Measurements from ENCODE around the gene EIF2B4.

The EIF2B4 gene

GRCh38 chr2:27370026-27370815, at the start of gene EIF2B4, which contains the start of gene SNX17:
Gene EIF2B4, minus strand, starts transcription at chr2:27370338. Its CDS starts 24 bp downstream, at chr2:27370314.
Gene SNX17, plus strand, starts transcription at chr2:27370616. Its CDS starts 128 bp downstream, at chr2:27370744.
- in situ Hi-C loops (cut with MboI; ENCODE audit: low pct_unique_long_range_greater_than_20kb, low sequenced_read_pairs, unreplicated experiment), result no loop called here
- TF ChIP-seq CTCF (IDR thresholded peaks at IDR 0.05; ENCODE audit: extremely low read depth, insufficient read depth, missing control alignments), result peak; percentile 97
- DNase-seq (ENCODE audit: low spot score), result peak; percentile 96

GRCh38 chr2:27416151-27416550, 46.0 kb upstream of the EIF2B4 start:
- no peak for TF ChIP-seq CTCF (IDR thresholded peaks at IDR 0.05; ENCODE audit: extremely low read depth, insufficient read depth, missing control alignments)
- DNase-seq (ENCODE audit: low spot score), result no peak
- in situ Hi-C loops (cut with MboI; ENCODE audit: low pct_unique_long_range_greater_than_20kb, low sequenced_read_pairs, unreplicated experiment), result no loop called here

GRCh38 chr2:27412419-27413152, 42.4 kb upstream of the EIF2B4 start:
- in situ Hi-C loops (cut with MboI; ENCODE audit: low pct_unique_long_range_greater_than_20kb, low sequenced_read_pairs, unreplicated experiment), result no loop called here
- no peak for TF ChIP-seq CTCF (IDR thresholded peaks at IDR 0.05; ENCODE audit: extremely low read depth, insufficient read depth, missing control alignments)
- DNase-seq (ENCODE audit: low spot score), result no peak

GRCh38 chr2:27409321-27410073, 39.4 kb upstream of the EIF2B4 start, which contains the start of gene PPM1G:
Gene PPM1G, minus strand, starts transcription at chr2:27409591. Its CDS starts 169 bp downstream, at chr2:27409422.
- peak; percentile 97 for DNase-seq (ENCODE audit: low spot score)
- in situ Hi-C loops (cut with MboI; ENCODE audit: low pct_unique_long_range_greater_than_20kb, low sequenced_read_pairs, unreplicated experiment), result no loop called here

GRCh38 chr2:27408601-27409320, 38.6 kb upstream of the EIF2B4 start:
- no peak for TF ChIP-seq CTCF (IDR thresholded peaks at IDR 0.05; ENCODE audit: extremely low read depth, insufficient read depth, missing control alignments)
- in situ Hi-C loops (cut with MboI; ENCODE audit: low pct_unique_long_range_greater_than_20kb, low sequenced_read_pairs, unreplicated experiment), result no loop called here
- DNase-seq (ENCODE audit: low spot score), result peak; percentile 47

More at GRCh38 chr2:27409321-27410073, 39.4 kb upstream of the EIF2B4 start, which contains the start of gene PPM1G:
- no peak for TF ChIP-seq CTCF (IDR thresholded peaks at IDR 0.05; ENCODE audit: extremely low read depth, insufficient read depth, missing control alignments)

Measured in GM13977 (cell line).